AG04450 (cell line): ENCODE data around the gene TSPEAR. TPM values are rescaled to one million over a fixed set of nuclear protein-coding genes. Genes with fewer than 3 reads are reported as not detected.

ENCODE experiments used
- CTCF ChIA-PET: fragments of 300-600, 350-600 bp; formaldehyde crosslinking; extraction: SDS; loops from one replicate; lab custom pipeline; 2022; ENCODE audit warnings: antibody characterized with exemption, inconsistent platforms; lab: Charles Lee
- POLR2A ChIA-PET: fragments of 350-600 bp; formaldehyde crosslinking; extraction: SDS; loops from one replicate; lab custom pipeline; 2021; ENCODE audit warnings: antibody characterized with exemption, inconsistent platforms; lab: Yijun Ruan, JAX
- DNase-seq: peaks from one replicate; pipeline ENCODE4 v3.0.0-alpha.2; 2011; ENCODE audit warnings: low read depth, low spot score
- H3K27ac ChIP-seq: one replicate; pipeline ENCODE4 v1.5.1; 2012; ENCODE audit warnings: low read depth, low read length, control low read depth
- H3K27me3 ChIP-seq: one replicate; pipeline ENCODE4 v1.6.0; 2012; ENCODE audit warnings: low read length; ENCODE audit not compliant: control insufficient read depth, insufficient read depth
- H3K4me3 ChIP-seq: 2 replicates; pipeline ENCODE4 v1.5.1; 2011; ENCODE audit warnings: mild to moderate bottlenecking, low read depth, low read length, control low read depth
- H3K9me3 ChIP-seq: 2 replicates; pipeline ENCODE4 v1.5.1; 2012; ENCODE audit warnings: low read length; ENCODE audit not compliant: control insufficient read depth, insufficient read depth
- CTCF ChIP-seq: IDR thresholded peaks from 2 replicates; pipeline ENCODE4 v1.5.1; 2011; ENCODE audit warnings: low read depth, low read length, control low read depth, inconsistent platforms
- polyA plus RNA-seq: library from polyadenylated mRNA; depleted of rRNA; stranded (reverse); fragments of >200 nt; gene quantifications from 2 replicates; pipeline ENCODE4 v1.2.3, GENCODE V29; 2011

Gene TSPEAR
- polyA plus RNA-seq, 1 experiment: not detected

- ChIA-PET POLR2A (no interaction called here), CTCF (no interaction called here)
- no peak for DNase-seq
- Histone ChIP-seq H3K27ac (no peak overlapping the region), H3K4me3 (no peak overlapping the region), H3K27me3 (no peaks in the 10 kb centered on the region), H3K9me3 (peaks cover 44% of the 10 kb centered on the region)
- no peak for TF ChIP-seq CTCF
Measured at GRCh38 chr21:44653123-44653522, 58.2 kb downstream of the TSPEAR start.

GRCh38 chr21:44650973-44651675, 60.2 kb downstream of the TSPEAR start:
- H3K27me3 ChIP-seq: no peaks in the 10 kb centered on the region
- H3K27ac ChIP-seq: no peak overlapping the region
- POLR2A ChIA-PET: no interaction called here
- H3K4me3 ChIP-seq: no peak overlapping the region
- TF ChIP-seq CTCF: no peak
- CTCF ChIA-PET: no interaction called here
- peaks cover 55% of the 10 kb centered on the region for H3K9me3 ChIP-seq
- DNase-seq: no peak

- ChIA-PET POLR2A (no interaction called here), CTCF (no interaction called here)
- no peak for DNase-seq
- TF ChIP-seq CTCF: no peak
- Histone ChIP-seq H3K9me3 (peaks cover 59% of the 10 kb centered on the region), H3K27ac (no peak overlapping the region), H3K4me3 (no peak overlapping the region), H3K27me3 (no peaks in the 10 kb centered on the region)
Measured at GRCh38 chr21:44650265-44650972, 61.0 kb downstream of the TSPEAR start.

- Histone ChIP-seq H3K4me3 (no peak overlapping the region), H3K27ac (no peak overlapping the region), H3K27me3 (no peaks in the 10 kb centered on the region), H3K9me3 (peaks cover 62% of the 10 kb centered on the region)
- TF ChIP-seq CTCF: no peak
- CTCF ChIA-PET: no interaction called here
- POLR2A ChIA-PET: no interaction called here
- no peak for DNase-seq
Measured at GRCh38 chr21:44649521-44650100, 61.8 kb downstream of the TSPEAR start.
